HG03354 (cell line): Measurements from ENCODE around the gene KIAA0753.
"Not testable (repeated sequence)": the region's sequence is repeated elsewhere in the genome, so short reads cannot be mapped to it uniquely, and the experiment has no call there.

Source experiments
- ATAC-seq: cut with Tn5 transposase; IDR thresholded peaks from one replicate; pipeline ENCODE4 v1.9.1; 2021; ENCODE audit warnings: mild to moderate bottlenecking; ENCODE audit not compliant: unreplicated experiment, poor library complexity, severe bottlenecking

Gene KIAA0753

DNA sequence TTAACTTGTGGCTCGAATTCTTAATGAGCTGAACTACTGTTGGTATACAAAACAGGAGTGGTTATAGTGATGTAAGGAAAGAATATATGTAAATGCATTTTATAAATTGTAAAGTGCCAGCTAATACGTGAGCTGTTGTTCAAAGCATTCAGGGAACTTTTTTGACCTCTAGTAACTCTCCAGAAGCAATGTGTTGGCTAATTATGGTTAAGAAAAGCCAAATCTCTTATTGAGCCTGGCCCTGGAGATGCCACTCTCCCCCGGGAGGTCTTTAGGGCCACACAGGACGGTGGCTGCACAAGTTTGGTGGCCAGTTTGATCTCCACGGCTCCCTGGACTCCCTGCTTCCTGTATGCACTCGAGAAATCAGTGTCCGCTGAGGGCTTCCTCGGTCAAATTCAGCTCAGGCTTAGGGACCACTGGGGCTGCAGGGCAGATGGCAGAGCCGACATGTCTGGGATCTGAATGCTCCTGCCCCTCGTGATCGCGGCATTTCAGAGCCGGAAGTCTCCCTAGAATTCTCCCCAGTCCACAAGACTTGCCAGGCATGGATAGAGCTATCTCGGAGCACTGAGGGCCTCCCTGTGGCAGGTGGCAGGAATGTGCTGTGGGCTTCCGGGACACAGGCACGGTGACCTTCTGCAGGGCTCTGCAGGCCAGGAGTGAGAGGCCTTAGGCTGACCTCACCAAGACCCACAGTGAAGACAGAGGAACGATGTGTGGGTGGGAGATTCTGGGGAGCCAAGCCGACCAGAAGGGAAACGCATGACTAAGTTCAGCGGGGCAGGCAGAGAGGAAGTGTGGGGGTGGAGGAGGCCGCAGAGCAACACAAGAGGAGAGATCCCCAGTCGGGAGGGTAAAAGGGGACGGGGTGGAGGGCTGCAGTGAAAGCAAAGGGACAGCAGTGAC is 65.6 kb downstream of the KIAA0753 start:
- no peak for ATAC-seq

DNA sequence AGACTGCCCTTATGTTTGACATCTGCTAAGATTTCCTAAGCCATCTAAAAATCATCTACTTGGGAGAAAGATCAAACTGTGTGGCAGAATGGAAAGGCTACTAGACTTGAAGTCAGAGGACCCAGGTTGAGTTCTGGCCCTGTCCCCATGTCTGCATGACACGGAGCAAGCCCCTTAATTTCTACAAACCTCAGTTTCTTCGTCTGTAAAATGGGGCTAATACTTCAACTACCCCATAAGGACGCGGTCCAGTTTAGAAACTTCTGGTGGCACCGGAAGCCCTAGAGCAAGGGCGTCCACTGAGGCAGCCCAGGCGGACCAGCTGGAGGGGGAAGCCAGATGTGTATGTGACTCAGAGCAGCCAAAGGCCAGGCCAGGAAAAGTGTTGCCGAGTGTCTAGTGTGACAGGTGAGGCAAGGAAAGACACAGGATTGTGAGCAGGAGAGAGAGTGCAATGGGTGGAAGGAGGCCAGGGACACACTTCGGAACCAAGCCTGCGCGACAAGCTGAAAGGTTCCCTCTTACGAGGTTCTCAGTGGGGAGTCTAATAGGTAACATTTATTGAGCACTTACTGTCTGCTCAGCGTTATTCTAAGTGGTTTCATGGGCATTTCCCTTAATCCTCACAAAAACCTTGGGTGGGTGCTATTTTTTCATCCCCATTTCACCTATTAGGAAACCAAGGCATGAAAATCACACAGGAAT is 66.4 kb downstream of the KIAA0753 start:
- no peak for ATAC-seq

DNA sequence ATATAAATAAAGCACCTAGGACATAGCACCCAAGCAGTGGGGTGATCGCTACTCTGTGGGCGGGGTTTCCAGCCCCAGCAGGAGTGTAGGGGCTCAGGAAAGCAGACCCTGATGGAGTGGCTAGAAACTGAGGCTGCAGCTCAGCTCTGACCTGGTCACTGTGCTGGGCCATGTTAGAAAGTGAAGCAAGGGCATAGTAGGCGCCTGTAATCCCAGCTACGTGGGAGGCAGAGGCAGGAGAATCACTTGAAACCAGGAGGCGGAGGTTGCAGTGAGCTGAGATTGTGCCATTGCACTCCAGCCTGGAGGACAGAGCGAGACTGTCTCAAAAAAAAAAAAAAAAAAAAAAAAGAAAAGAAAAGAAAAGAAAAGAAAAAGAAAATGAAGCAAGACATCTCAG is 67.0 kb downstream of the KIAA0753 start:
- not testable (repeated sequence) for ATAC-seq

DNA sequence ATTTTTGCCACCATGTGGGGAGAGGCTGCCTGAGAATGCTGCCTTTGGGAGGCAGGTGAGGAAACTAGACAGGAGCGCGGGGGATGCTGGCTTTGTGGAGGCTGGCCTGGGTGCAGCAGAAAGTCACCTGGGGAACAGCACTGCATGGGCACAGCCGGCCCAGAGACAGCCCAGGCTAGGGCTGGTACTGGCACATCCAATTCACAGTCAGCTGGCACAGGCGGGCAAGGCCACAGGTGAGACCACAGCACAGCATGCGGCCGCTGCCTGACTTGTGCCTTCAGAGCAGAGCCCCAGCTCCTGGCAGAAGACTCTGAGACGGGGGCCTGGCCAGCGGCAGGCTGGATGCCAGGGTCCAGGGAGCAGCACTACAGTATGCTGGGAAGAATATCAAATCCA is 67.5 kb downstream of the KIAA0753 start:
- no peak for ATAC-seq

DNA sequence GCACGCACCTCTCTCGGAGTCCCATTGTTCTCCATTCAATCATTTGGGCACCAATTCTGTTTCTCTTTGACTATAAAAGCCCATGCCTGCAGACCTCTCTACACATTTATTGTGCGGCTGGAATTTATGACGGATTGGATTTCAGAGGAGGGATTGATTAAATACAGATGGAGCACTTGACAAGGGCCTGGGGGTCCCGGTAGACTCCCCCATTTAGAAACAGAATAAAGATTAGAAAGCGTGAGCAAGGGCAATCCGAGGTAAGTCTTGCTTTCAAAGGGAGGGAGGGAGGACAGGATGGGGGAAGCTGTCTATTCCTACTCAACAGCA is 69.1 kb downstream of the KIAA0753 start:
- no peak for ATAC-seq

DNA sequence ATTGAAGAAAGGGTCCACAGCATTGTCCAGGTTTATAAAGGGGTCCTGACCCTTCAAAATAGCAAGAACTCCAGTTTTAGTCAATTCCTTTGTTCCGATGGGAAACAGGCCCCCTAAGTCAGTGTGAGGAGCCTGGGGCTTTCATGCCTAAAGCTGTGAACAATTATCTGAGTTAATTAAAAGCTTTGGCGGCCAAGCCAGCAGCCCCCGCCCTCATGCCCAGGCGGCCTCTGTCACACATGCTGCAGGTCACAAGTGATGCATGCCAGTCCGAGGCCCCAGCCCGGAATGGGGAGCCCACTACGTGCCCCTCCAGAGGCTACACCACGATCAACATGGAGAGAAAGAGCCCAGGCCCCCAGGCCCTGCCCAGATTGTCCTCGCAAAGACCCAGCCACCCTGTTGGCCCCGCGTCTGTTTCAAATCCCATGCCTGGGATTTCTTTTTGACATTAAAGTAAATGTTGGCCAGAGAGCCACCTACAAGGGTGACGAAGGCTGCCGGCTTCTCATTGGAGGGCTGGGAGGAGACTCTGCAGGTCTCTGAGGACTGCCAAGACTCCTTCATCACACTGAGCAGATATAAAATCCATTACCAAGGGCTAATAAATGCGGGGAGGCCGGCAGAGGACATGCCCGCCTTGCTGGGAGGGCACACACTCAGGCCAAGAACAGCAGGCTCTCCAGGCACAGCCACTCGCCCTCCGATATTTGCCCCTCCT is 69.6 kb downstream of the KIAA0753 start:
- no peak for ATAC-seq

DNA sequence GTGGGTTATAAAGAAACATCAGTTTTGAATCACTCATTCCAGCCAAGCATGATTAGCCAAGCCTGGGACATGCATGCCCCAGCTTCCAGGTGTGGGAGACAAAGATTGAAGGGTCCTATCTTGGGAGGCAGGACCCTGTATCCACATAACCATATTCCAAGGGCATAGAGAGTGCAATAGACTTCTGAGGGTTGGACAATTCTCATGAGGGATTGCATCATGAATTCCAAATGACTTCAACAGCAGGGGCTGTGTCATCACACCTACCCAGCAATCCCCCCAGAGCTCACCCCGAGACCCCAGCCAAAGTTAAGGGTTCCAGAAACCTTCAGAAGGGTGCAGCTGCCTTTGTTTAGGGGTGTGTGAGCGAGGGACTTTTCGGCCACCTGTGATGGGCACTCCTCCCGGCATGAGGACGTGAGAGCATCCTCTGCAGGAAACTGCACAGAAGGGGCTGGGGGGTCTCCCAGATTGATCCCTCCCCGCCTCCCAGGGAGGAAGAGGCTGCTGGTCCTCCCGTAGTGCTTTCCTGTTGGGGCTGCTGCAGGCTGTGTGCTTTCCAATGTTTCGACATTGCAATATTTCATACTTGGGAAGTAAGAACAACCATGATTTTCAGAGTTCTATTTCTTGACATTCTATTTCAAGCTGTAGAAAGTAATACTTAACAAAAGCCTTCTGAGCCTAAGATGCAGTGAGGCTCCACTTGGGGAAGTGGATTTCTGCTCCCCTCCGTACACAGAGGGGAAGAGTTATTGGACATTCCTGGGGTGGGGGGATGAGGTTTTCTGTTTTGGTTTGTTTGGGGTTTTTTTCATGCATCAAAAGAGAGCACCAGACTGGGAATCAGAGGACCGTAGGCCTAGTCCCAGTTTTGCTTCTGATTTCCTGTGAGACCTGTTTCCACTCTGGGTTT is 70.9 kb downstream of the KIAA0753 start:
- no peak for ATAC-seq

DNA sequence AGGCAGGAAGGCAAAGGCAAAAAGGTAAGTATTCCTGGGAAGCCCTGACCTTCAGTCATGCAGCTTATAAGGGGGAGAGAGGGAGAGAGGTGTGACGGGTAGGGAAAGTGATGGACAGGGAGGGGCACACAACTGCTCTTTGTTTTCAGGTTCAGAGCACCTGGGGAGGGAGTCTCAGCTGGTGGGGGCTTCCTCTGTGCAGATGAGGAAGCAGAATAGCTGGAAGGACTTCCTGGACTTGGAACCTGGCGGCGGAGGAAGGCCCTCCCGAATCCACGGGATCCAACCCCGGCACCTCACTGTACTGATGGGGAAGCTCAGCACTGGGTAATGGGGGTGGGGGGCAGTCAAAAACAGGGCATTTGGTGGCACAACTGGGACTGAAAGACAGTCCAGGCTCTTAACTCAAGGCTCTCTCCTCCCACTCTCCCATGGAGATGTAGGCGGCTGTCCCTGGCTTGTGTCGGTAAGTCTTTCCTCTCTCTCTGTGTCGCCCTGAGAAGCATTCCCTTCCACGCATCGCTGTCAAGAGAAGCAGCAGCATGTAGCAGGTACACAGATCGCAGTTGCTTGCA is 72.2 kb downstream of the KIAA0753 start:
- no peak for ATAC-seq

DNA sequence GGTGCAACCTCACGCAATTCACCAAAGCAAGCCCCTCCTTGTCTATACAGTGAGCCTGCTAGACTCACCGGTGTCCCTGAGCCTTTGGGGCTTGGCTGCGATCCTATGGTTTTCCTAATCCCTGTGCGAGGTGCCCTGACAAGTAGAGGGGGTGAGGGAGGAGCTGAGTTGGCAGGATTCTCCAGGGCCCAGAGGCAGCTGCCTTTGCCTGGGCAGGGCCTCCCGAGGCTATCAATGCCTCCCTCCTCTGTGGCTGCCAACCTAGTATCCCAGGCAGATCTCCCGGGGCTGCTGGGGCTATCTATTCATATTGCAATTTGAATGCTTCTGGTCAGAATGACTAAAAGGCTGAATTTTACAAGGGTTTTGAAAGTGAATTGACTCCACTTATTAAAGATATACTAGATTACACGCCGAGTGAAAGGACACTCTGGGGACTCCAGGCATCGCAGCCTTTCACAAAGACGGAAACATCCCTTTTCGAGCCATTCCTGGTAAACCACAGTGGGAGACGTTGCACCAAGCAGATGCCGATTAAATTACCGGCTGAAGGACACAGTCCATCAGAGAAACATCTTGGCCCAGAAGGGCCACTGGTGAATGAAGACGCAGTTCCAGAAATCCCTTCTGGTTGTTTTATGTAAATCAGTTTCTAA is 72.9 kb downstream of the KIAA0753 start:
- no peak for ATAC-seq

DNA sequence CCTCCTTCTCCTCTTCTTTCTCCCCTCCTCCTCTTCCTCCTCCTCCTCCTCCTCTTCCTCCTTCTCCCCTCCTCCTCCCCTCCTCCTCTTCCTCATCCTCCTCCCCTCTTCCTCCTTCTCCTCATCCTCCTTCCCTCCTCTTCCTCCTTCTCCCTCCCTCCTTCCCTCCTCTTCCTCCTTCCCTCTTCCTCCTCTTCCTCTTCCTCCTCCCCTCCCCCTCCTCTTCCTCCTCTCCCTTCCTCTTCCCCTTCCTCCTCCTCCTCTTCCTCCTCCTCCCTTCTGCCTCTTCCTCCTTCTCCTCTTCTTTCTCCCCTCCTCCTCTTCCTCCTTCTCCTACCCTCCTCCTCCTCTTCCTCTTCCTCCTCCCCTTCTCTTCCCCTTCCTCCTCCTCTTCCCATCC is 79.1 kb downstream of the KIAA0753 start:
- ATAC-seq = no peak

DNA sequence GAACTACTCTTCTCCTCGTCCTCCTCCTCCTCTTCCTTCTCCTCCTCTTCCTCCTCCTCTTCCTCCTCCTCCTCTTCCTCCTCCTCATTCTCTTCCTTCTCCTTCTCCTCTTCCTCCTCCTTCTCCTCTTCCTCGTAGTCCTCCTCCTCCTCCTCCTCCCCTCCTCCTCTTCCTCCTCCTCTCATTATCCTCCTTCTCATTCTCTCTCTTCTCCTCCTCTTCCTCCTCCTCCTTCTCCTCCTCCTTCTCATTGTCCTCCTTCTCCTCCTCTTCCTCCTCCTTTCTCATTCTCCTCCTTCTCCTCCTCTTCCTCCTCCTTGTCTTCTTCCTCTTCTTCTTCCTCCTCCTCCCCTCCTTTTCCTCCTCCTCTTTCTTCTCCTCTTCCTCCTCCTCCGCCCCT is 80.0 kb downstream of the KIAA0753 start:
- ATAC-seq = no peak

DNA sequence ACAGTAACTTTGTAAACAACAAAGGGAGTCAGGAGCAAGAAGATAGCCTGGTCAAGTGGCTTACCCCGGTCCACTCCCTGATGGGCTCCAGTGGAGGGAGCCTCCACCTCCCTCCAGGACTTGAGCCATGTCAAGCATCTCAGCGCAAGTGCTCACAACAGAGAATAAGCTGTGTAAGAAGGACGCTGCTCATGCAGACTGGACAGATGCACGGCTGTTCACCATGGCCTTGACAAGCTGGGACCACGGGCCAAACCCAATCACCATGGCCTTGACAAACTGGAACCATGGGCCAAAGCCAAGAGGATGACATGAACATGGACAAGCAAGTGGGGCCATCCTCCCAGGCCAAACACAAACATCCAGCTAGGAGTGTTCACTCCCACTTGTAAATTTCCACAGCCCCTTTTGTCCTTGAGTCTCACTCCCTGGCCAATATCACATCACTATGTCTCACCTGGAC is 80.7 kb downstream of the KIAA0753 start:
- no peak for ATAC-seq

DNA sequence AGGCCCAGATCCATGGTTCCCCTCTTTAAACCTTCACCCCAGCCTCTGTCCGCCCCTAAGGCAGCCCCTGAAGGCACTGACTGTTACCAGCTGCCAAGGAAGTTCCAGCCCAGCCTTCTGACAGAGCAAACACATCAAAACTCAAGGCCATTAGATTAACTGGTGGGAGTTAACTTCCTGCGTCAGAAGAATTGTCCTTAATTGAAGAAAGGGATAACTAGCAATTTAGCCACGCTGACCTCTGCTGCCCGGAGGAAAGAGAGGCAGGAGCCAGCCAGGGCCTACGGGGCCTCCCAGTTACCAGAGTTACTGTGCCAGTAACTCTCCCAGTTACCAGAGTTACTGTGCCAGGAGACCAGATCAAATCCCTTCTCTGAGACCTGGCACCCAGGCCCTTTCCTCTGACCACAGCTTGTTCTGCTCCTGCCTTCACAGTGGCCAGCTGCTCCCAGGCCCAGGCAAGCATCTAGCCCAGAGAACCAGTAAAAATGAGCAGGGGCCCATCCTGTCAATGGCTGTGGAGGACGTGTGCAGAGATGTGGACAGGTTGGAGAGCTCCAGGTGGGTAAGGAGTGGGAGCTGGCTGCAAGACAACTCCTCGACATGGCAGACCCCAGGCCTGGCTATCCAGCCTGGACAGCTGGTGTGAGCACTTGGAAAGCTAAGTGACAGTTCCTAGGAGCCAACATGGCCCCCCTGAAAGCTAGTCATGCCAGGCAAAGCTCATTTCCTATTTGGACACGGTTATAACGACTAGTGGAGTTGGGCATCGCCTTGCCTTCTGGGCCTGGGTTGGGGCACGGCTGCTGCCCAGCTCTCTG is 81.4 kb downstream of the KIAA0753 start:
- no peak for ATAC-seq

DNA sequence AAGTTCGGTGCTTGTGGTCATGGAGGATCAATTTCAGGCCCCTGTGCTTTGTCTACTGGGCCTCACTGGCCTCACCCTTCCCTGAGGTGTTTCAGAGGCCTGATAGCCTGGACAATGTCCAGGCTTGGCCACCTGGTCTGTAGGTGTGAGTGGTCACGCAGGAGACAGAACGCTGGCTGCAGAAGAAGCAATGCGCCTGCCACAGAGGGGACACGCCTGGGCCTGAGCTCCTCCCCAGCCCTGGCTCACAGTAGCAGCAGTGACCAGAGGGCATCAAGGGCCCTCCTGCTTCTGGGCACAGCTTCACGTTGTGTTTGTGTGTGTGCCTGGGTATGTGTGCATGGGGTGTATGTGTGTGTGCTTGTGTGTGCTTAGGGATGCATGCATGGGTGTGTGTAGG is 82.2 kb downstream of the KIAA0753 start:
- ATAC-seq = no peak

DNA sequence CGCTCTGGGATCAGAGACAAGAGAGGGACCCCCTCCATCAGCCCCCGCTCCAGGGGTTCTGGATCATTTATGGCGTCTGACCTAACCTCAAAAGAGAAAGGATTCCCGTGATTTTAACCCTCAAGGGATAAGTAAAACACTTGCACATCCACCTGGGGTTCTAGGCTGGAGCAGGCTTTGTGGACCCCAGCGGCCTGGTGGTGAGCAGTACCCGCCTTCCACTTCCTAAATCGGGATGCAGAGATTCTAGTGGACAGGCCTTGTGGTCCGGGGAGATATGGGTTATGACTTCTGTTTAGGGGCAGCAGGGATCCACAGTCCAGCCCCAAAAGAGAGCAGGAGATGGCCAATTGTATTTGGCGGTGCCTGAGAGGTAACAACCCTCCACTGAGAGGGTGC is 83.5 kb downstream of the KIAA0753 start:
- ATAC-seq = no peak

DNA sequence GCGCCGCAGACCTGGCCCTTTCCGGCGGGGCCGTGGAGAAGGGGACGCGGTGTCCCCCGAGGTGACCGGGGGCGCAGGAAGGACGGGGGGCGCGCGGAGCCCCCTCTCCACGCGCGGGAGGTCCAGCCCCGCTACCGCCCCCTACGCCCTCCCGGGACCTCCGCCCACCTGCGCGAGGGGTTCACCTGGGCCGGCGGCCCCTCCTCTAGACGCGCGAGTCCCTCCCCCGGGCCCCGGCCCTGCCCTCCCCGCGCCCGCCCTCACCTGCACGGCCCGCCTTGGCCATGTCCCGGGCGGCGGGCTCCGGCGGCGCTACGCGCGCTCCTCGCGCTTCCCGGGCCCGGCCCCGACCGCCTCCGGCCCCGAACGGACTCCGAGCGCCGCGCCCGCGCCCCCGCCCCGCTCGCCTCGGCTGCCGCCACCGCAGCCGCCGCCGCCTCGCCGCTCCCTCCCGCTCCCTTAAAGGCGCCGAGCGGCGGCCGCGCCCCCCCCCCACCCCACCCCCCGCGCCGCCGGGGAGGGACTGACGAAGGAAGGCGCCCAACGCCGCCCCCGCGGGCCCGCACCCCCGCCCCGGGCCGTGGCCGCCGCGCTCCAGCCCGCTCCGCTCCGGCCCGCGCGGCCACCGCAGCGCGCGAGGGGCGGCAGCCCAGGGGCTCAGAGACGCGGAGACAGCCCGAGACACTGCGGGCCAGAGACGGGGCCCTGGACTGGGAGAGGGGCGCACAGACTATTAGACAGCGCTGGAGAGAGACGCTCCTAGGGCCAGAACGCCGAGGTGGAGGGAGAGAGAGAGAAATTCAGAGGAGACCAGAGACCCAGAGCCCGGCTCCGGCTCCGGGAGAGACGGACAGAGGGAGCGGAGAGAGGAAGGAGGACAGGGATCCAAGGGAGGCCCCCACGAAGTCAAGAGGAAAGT is 84.1 kb downstream of the KIAA0753 start, which contains the start of gene PITPNM3:
TSS of gene PITPNM3 (minus strand) at position 435 of the 919 bp plus-strand sequence. CDS start at position 286, 149 bp downstream.
- ATAC-seq = no peak
